GM19455 (cell line): Measurements from ENCODE around the gene TIMM9.
A peak's percentile ranks its signal among the peaks of the same experiment; 100 is the strongest.
"Not testable (repeated sequence)": the region's sequence is repeated elsewhere in the genome, so short reads cannot be mapped to it uniquely, and the experiment has no call there.

Experiments used
- ATAC-seq: cut with Tn5 transposase; IDR thresholded peaks from one replicate; pipeline ENCODE4 v1.9.1; 2021; ENCODE audit not compliant: unreplicated experiment

Gene TIMM9

GRCh38 chr14:58427281-58428117 is at the start of gene TIMM9, which contains the start of gene KIAA0586:
Gene TIMM9 (minus strand): TSS chr14:58427531. CDS start chr14:58411945, 15,586 bp downstream.
Gene KIAA0586 (plus strand): TSS chr14:58427719. CDS start chr14:58428265, 546 bp downstream.
- ATAC-seq = peak; percentile 93

- no peak for ATAC-seq
Measured at GRCh38 chr14:58476320-58476719, 49.0 kb upstream of the TIMM9 start.

- no peak for ATAC-seq
Measured at GRCh38 chr14:58469309-58469708, 42.0 kb upstream of the TIMM9 start.

GRCh38 chr14:58467575-58467974 is 40.2 kb upstream of the TIMM9 start:
- ATAC-seq = no peak

GRCh38 chr14:58466459-58466858 is 39.1 kb upstream of the TIMM9 start:
- no peak for ATAC-seq

- ATAC-seq = no peak
Measured at GRCh38 chr14:58465421-58465820, 38.1 kb upstream of the TIMM9 start.

- no peak for ATAC-seq
Measured at GRCh38 chr14:58464652-58465051, 37.3 kb upstream of the TIMM9 start.

GRCh38 chr14:58463147-58463546 is 35.8 kb upstream of the TIMM9 start:
- no peak for ATAC-seq

- no peak for ATAC-seq
Measured at GRCh38 chr14:58460772-58461171, 33.4 kb upstream of the TIMM9 start.

GRCh38 chr14:58455593-58456265 is 28.4 kb upstream of the TIMM9 start:
- ATAC-seq = no peak

GRCh38 chr14:58444627-58445026 is 17.3 kb upstream of the TIMM9 start:
- no peak for ATAC-seq

- ATAC-seq = no peak
Measured at GRCh38 chr14:58439476-58439875, 12.1 kb upstream of the TIMM9 start.

- no peak for ATAC-seq
Measured at GRCh38 chr14:58430156-58430555, 2.8 kb upstream of the TIMM9 start.

- no peak for ATAC-seq
Measured at GRCh38 chr14:58428118-58428683, 870 bp upstream of the TIMM9 start.

GRCh38 chr14:58426670-58427280 is 556 bp downstream of the TIMM9 start:
- ATAC-seq = peak; percentile 40

GRCh38 chr14:58416934-58417333 is 10.4 kb downstream of the TIMM9 start:
- ATAC-seq = not testable (repeated sequence)

GRCh38 chr14:58415636-58416547 is 11.4 kb downstream of the TIMM9 start:
- no peak for ATAC-seq

GRCh38 chr14:58414845-58415244 is 12.5 kb downstream of the TIMM9 start:
- no peak for ATAC-seq

- no peak for ATAC-seq
Measured at GRCh38 chr14:58408681-58409215, 18.6 kb downstream of the TIMM9 start.

GRCh38 chr14:58401587-58401986 is 25.7 kb downstream of the TIMM9 start:
- no peak for ATAC-seq
